CMK (cell line): ENCODE measurements around the gene KMT2C.

Experiments used
- DNase-seq: peaks from one replicate; pipeline ENCODE4 v3.0.0-alpha.2; 2010; ENCODE audit warnings: low read depth

The KMT2C gene

DNA sequence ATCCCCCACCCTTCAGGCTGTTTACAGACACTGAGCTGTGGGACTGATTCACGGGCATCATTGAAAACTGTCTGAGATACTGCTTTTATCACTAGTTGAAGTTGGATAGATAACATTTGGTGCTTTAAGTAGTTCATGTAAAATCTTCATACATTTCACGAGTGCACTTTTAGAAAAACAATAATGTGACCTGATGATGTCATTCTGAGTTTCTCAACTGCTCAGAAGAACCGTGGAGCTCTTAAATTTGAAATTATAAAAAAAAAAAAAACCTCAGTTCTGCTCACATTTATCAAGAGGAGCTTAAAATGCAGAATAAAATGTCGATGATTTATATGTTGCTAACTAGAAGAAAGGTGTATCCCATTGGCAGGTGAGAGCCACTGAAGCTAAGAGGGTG, 328.8 kb downstream of the KMT2C start:
- no peak for DNase-seq

DNA sequence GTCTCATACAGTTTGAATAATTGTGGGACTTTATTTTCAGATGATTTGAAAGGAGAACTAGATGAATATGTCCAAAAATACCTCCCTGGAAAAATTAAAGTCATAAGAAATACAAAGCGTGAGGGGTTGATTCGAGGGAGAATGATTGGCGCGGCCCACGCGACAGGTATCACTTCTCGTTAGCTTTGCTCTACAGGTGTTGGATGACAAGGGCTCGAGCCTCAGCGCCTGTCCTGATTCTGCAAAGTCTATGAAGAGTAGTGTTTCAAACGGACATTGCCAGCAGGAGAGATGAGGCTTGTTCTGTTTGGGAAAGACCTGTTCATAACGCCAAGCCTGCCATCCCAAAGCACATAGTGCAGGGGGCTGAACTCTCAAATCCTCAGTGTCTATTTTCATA, 330.6 kb downstream of the KMT2C start:
- DNase-seq = no peak

DNA sequence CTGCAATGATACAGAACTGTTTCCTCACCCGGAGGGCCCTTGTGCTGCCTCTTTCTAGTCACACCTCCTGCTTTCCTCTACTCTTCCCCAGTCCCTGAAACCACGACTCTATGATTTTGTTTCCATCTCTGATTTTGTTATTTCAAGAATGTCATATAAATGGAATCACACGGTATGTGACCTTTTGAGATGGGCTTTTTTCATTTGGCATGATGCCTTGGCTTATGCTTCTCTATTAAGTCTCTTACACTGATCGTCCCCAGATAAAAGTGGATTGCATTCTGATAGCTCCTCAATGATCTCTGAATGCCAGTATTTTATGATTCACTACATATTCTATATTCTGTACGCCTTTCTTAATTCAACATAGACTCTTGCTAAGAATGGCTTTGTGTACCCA, 332.1 kb downstream of the KMT2C start:
- DNase-seq = no peak

DNA sequence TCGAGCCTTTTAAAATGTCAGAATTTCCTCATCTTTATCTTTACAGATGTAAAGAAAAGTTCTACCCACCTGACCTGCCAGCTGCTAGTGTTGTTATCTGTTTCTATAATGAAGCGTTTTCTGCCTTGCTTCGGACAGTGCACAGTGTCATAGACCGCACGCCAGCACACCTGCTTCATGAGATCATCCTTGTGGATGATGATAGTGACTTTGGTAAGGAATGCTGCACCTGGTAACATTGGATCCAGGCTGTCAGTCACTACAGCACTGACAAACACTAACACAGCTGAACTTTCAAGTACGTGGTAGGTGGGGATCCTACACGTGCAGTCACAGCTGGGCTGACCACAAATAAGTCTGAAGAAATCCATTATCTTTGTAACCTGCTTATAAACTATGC, 332.7 kb downstream of the KMT2C start:
- no peak for DNase-seq

DNA sequence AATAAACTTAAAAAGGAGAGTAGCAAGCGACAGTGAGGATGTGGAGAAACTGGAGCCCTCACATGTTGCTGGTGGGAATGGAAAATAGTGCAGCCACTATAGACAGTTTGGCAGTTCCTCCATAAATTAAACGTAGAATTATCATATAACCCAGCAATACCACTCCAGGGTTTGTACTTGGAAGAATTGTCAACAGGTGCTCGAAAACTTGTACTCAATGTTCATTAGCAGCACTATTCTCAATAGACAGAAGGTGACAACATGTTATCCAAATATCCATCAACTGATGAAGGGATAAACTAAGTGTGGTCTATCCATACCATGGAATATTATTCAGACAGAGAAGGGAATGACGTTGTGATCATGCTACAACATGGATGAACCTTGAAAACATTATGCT, 338.5 kb downstream of the KMT2C start:
- no peak for DNase-seq

DNA sequence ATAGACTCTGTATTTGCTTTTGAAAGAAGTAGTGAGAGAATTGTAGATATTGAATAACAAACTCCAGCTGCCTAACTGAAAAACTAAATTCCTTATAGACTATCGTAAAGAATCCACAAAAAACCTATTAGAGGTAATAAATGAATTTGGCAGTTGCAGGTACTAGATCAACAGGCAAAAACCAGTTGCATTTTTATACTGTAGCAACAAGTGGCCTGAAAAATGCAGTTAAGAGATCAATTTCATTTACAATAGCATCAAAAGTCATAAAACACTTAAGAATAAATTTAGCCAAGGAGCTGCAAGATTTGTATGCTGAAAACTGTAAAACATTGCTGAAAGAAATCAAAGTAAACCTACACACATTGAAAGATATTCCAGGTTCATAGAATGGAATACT, 340.0 kb downstream of the KMT2C start:
- no peak for DNase-seq

DNA sequence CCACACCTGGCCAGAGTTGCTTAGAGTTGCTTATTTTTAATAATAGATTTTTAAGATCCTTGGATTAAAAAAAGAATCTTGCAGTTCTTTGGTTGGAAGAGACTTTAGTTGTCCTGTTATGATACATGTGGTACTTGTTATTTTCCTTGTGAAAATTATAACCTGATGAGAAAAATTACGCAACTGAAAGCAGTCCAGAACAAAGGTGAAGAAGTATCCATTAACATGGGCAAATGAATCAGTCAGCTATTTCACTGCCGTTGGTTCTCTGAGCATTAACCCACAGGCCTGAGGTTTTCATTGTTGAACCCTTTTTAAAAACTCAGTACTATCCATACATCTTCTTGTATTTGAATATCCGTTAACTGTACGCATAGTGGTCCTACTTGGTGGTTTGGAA, 342.1 kb downstream of the KMT2C start:
- no peak for DNase-seq

DNA sequence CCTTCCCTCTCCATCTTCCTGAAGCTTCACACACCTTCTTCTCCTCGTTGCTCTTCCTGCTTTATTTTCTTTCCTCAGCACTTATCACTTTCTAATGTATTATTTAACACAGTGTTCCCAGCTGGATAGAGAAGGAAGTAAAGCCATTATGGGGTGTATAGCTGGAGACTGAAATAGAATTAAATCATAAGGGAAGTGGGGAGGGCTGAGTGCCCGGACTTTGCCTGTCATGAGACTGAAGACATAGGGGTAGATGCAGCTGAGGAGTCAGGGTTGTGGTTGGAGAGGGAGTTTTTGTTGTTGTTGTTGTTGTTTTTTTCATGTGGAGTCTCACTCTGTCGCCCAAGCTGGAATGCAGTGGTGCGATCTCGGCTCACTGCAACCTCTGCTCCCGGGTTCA, 345.1 kb downstream of the KMT2C start:
- no peak for DNase-seq

DNA sequence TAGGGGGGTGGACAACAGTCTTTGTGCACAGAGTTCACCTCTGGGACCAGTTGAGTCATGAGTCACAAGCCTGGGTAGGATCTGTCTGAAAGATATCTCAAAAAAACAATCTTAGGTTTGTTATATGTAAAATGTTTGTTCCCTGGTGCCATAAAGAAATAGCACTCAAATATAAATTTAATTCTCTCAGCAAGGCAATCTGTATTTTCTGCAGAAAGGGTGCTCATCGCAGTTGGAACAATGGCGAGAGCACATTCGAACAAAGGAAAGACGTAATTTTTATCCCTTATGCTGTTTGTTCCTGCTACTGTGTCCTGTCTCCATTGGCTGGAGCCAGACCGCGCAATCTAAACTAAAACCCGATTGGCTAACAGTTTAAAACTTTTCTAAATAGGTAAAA, 346.6 kb downstream of the KMT2C start:
- no peak for DNase-seq

DNA sequence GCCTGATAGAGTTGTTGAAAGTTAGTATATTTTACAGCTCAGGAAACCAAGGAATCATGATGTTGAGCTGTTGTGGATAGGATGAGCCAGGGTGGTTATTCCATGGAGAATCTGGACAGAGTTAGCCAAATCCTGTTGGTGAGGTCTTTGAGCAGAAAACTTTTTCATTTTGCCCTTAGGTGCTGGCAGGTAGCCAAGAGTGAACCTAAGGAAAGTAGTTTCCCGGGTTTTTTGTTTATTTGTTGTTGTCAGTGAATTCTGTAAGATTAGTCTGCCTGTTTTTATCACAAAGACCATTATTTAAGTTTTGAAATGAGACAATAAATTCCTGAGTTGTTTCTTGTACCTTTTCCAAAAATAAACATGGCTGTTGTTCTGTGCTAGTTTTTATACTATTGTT, 349.3 kb downstream of the KMT2C start:
- no peak for DNase-seq

DNA sequence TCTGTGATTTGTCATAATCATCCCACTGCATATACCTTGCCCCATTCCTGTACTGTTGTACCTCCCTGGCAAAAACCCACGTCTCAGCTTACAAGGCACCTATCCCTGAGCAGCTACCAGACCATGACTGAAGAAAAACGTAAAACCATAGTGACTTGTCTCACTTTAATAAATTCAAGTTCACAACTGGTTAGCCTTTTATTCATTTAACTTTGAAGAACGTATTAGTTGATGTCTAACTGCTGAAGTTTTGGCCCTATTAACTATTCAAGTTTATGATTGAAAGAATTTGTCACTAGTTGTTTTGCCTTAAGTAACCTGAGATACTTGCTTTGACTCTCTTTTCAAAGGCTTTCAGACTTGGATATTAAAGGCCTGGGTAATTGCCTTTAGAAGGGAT, 350.7 kb downstream of the KMT2C start:
- no peak for DNase-seq
